Ascending aorta (tissue), 2 donors: ENCODE measurements around the gene LAMA2. TPM values are rescaled to one million over a fixed set of nuclear protein-coding genes. Genes with fewer than 3 reads are reported as not detected.

ENCODE experiments used
- DNase-seq, 2 donors: peaks; one replicate each; pipeline ENCODE4 v3.0.0-alpha.2; 2019; ENCODE audit warnings: low spot score in 2 of 2
- H3K27ac ChIP-seq, 2 donors: fragments of 200-600 bp; sonication (generic); one replicate each; pipeline ENCODE4 v1.5.1; 2016 to 2017; ENCODE audit warnings: mild to moderate bottlenecking in 1 of 2
- H3K27me3 ChIP-seq: fragments of 200-600 bp; sonication (generic); one replicate; pipeline ENCODE4 v1.5.1; 2017
- H3K36me3 ChIP-seq, 2 donors: fragments of 200-600 bp; sonication (generic); one replicate each; pipeline ENCODE4 v1.5.1; 2016
- H3K4me1 ChIP-seq, 2 donors: fragments of 200-600 bp; sonication (generic); one replicate each; pipeline ENCODE4 v1.5.1; 2016 to 2017; ENCODE audit warnings: mild to moderate bottlenecking in 1 of 2
- H3K4me3 ChIP-seq, 2 donors: fragments of 200-600 bp; sonication (generic); one replicate each; pipeline ENCODE4 v1.5.1; 2016 to 2017; ENCODE audit warnings: mild to moderate bottlenecking in 1 of 2
- H3K9me3 ChIP-seq, 2 donors: fragments of 200-600 bp; sonication (generic); one replicate each; pipeline ENCODE4 v1.5.1; 2016
- intact Hi-C: fragments of 100-400 bp; cut with DNase I; formaldehyde crosslinking; loops from one replicate; pipeline ENCODE4 v1.15.1; 2023
- total RNA-seq: library from RNA; depleted of rRNA; stranded (reverse); fragments of >200 nt; gene quantifications from one replicate; pipeline ENCODE4 v1.1.0, GENCODE V29; 2016
- TF ChIP-seq, protein P1 (sequence below), 3 experiments: fragments of 200-600 bp in 2 of 3; fragments of 450-650 bp in 1 of 3; sonication (generic) in 2 of 3; IDR thresholded peaks; one replicate each; pipeline ENCODE4 v1.5.1; 2016 to 2019; ENCODE audit warnings: antibody characterized with exemption in 3 of 3, mild to moderate bottlenecking in 1 of 3, moderate library complexity in 1 of 3

Gene LAMA2
- total RNA-seq, 1 donor from 2014 or later: 45.2 TPM

DNA sequence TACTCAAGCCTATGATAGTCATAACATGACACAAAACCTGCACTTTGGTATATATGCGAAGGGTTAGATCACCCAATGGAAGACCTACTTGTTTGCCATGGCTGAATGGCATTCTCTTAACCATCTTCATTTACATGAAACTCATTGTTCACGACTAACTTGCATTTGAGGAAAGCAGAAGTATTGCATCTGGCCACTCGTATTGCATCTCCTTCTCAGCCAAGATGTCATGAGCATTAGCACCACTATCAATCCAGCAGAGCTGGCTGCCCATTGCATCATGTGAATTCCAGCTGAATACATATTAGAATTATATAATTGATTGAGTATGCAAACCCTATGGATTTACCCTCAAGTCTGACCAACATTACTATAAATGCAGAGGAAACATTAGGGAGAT lies 390.2 kb downstream of the LAMA2 start:
- TF ChIP-seq, protein P1, sequence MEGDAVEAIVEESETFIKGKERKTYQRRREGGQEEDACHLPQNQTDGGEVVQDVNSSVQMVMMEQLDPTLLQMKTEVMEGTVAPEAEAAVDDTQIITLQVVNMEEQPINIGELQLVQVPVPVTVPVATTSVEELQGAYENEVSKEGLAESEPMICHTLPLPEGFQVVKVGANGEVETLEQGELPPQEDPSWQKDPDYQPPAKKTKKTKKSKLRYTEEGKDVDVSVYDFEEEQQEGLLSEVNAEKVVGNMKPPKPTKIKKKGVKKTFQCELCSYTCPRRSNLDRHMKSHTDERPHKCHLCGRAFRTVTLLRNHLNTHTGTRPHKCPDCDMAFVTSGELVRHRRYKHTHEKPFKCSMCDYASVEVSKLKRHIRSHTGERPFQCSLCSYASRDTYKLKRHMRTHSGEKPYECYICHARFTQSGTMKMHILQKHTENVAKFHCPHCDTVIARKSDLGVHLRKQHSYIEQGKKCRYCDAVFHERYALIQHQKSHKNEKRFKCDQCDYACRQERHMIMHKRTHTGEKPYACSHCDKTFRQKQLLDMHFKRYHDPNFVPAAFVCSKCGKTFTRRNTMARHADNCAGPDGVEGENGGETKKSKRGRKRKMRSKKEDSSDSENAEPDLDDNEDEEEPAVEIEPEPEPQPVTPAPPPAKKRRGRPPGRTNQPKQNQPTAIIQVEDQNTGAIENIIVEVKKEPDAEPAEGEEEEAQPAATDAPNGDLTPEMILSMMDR (IDR thresholded peaks at IDR 0.05): no peak
- H3K9me3 ChIP-seq: no peaks in the 10 kb centered on the region
- H3K27ac ChIP-seq: no peak overlapping the region
- H3K4me3 ChIP-seq: no peak overlapping the region
- no peaks in the 10 kb centered on the region for H3K36me3 ChIP-seq
- no peak for DNase-seq
- no peaks in the 10 kb centered on the region for H3K27me3 ChIP-seq
- intact Hi-C loops: no loop called here
- H3K4me1 ChIP-seq: no peaks in the 10 kb centered on the region

DNA sequence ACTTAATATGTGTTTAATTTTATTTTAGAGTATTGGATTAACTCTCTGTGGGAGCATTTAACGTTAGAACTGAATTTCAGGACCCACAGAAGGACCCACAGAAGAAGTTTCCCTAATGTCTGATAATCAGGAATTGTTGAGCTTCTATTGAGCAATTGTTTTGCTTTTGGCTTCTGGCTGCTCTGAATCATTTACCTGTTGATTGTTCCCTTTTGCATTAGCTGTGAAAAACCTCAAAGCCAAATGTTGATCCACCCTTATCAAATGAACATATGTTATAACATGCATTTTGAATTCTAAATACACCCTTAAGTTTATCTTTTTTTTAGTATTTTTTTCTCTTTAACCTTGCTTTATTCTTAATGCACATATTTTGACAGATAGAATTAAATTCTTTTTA lies 393.5 kb downstream of the LAMA2 start:
- intact Hi-C loops: no loop called here
- H3K4me3 ChIP-seq: no peak overlapping the region
- no peaks in the 10 kb centered on the region for H3K4me1 ChIP-seq
- no peak overlapping the region for H3K27ac ChIP-seq
- no peaks in the 10 kb centered on the region for H3K9me3 ChIP-seq
- TF ChIP-seq, protein P1 (IDR thresholded peaks at IDR 0.05): no peak
- H3K36me3 ChIP-seq: no peaks in the 10 kb centered on the region
- H3K27me3 ChIP-seq: no peaks in the 10 kb centered on the region
- DNase-seq: no peak

GRCh38 chr6:129276986-129277385 lies 394.0 kb downstream of the LAMA2 start:
- no peaks in the 10 kb centered on the region for H3K27me3 ChIP-seq
- H3K4me3 ChIP-seq: no peak overlapping the region
- intact Hi-C loops: no loop called here
- DNase-seq: no peak
- H3K4me1 ChIP-seq: no peaks in the 10 kb centered on the region
- TF ChIP-seq, protein P1 (IDR thresholded peaks at IDR 0.05): no peak
- H3K36me3 ChIP-seq: no peaks in the 10 kb centered on the region
- no peaks in the 10 kb centered on the region for H3K9me3 ChIP-seq
- H3K27ac ChIP-seq: no peak overlapping the region

- TF ChIP-seq, protein P1 (IDR thresholded peaks at IDR 0.05): no peak
- Histone ChIP-seq H3K4me3 (no peak overlapping the region), H3K27ac (no peak overlapping the region), H3K9me3 (no peaks in the 10 kb centered on the region), H3K4me1 (no peaks in the 10 kb centered on the region), H3K27me3 (no peaks in the 10 kb centered on the region), H3K36me3 (no peaks in the 10 kb centered on the region)
- no peak for DNase-seq
- intact Hi-C loops: no loop called here
Measured at GRCh38 chr6:129279343-129280292, 396.7 kb downstream of the LAMA2 start.

DNA sequence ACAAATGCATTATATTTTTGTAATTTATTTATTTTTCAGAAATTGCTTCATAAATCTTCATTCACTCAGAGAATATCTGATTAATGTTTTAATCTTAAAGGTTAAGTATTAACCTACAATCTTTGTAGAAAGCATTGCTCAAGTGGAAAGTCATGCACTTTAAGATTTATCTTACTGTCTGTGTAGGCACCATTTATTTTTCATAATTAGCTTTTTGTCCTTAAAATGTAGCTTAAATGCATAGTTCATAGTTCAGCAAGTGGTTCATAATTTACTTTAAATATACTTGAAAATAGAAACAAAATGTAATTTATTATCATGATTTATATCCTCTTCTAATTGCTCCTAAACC lies 397.3 kb downstream of the LAMA2 start:
- intact Hi-C loops: no loop called here
- H3K27me3 ChIP-seq: no peaks in the 10 kb centered on the region

More for the DNA sequence above, 397.3 kb downstream of the LAMA2 start:
- Histone ChIP-seq H3K4me3 (no peak overlapping the region), H3K4me1 (no peaks in the 10 kb centered on the region), H3K9me3 (no peaks in the 10 kb centered on the region), H3K36me3 (no peaks in the 10 kb centered on the region), H3K27ac (no peak overlapping the region)
- no peak for DNase-seq
- TF ChIP-seq, protein P1 (IDR thresholded peaks at IDR 0.05): no peak
